Activated CD8-positive, alpha-beta memory T cell treated with anti-CD3 and anti-CD28 coated beads, Interleukin-2, amount 50 U/mL, for 24 hours (primary cell): ENCODE results near the gene C1QL1.
"Not testable (repeated sequence)": the region's sequence is repeated elsewhere in the genome, so short reads cannot be mapped to it uniquely, and the experiment has no call there.

ENCODE experiments used
- DNase-seq: peaks from one replicate; pipeline ENCODE4 v3.0.0-alpha.2; 2020; ENCODE audit errors: extremely low read depth

C1QL1 gene

GRCh38 chr17:44961921-44962350 is 6.2 kb downstream of the C1QL1 start:
- DNase-seq: no peak

- DNase-seq: no peak
These were observed 7.4 kb downstream of the C1QL1 start for GRCh38 chr17:44960691-44961090.

GRCh38 chr17:44959821-44960531 is 8.1 kb downstream of the C1QL1 start:
- no peak for DNase-seq

- DNase-seq: no peak
These were observed 10.8 kb downstream of the C1QL1 start for GRCh38 chr17:44956998-44957981.

- DNase-seq: no peak
These were observed 12.3 kb downstream of the C1QL1 start for GRCh38 chr17:44955674-44956425.

- no peak for DNase-seq
These were observed 15.1 kb downstream of the C1QL1 start for GRCh38 chr17:44952946-44953475.

GRCh38 chr17:44948315-44948795 is 19.7 kb downstream of the C1QL1 start:
- no peak for DNase-seq

GRCh38 chr17:44947461-44948314 is 20.4 kb downstream of the C1QL1 start, which contains the start of gene KIF18B:
KIF18B (minus strand) TSS chr17:44947773; CDS start chr17:44936344, 11,429 bp downstream.
- peak; percentile 79 for DNase-seq

- DNase-seq: not testable (repeated sequence)
These were observed 22.5 kb downstream of the C1QL1 start for GRCh38 chr17:44945652-44946051.

- no peak for DNase-seq
These were observed 25.6 kb downstream of the C1QL1 start for GRCh38 chr17:44942456-44942855.

- no peak for DNase-seq
These were observed 26.3 kb downstream of the C1QL1 start for GRCh38 chr17:44941712-44942331.

GRCh38 chr17:44940768-44941167 is 27.3 kb downstream of the C1QL1 start:
- DNase-seq: no peak

GRCh38 chr17:44940317-44940716 is 27.8 kb downstream of the C1QL1 start:
- DNase-seq: no peak

GRCh38 chr17:44935116-44935515 is 33.0 kb downstream of the C1QL1 start:
- no peak for DNase-seq

- no peak for DNase-seq
These were observed 33.4 kb downstream of the C1QL1 start for GRCh38 chr17:44934745-44935105.

GRCh38 chr17:44933824-44934744 is 34.0 kb downstream of the C1QL1 start:
- no peak for DNase-seq

- DNase-seq: no peak
These were observed 35.4 kb downstream of the C1QL1 start for GRCh38 chr17:44932787-44933097.

- DNase-seq: no peak
These were observed 35.9 kb downstream of the C1QL1 start for GRCh38 chr17:44932096-44932786.

- DNase-seq: no peak
These were observed 36.7 kb downstream of the C1QL1 start for GRCh38 chr17:44931376-44931775.
